HG03432 (cell line): ENCODE results near the gene GGT6.
"Not testable (repeated sequence)": the region's sequence is repeated elsewhere in the genome, so short reads cannot be mapped to it uniquely, and the experiment has no call there.

ENCODE experiments used
- ATAC-seq: cut with Tn5 transposase; IDR thresholded peaks from one replicate; pipeline ENCODE4 v1.9.1; 2021; ENCODE audit warnings: mild to moderate bottlenecking, moderate library complexity; ENCODE audit not compliant: unreplicated experiment

The GGT6 gene

GRCh38 chr17:4592240-4593005 is 32.0 kb upstream of the GGT6 start:
- ATAC-seq = no peak

GRCh38 chr17:4591529-4591928 is 31.2 kb upstream of the GGT6 start:
- ATAC-seq = no peak

- ATAC-seq = no peak
Observed at GRCh38 chr17:4590981-4591453, 30.6 kb upstream of the GGT6 start.

- ATAC-seq = not testable (repeated sequence)
Observed at GRCh38 chr17:4590042-4590441, 29.7 kb upstream of the GGT6 start.

GRCh38 chr17:4588898-4589625 is 28.7 kb upstream of the GGT6 start:
- ATAC-seq = no peak

- no peak for ATAC-seq
Observed at GRCh38 chr17:4588391-4588790, 28.0 kb upstream of the GGT6 start.

- ATAC-seq = no peak
Observed at GRCh38 chr17:4587803-4588202, 27.4 kb upstream of the GGT6 start.

- no peak for ATAC-seq
Observed at GRCh38 chr17:4587195-4587594, 26.8 kb upstream of the GGT6 start.

GRCh38 chr17:4586043-4586442 is 25.7 kb upstream of the GGT6 start:
- no peak for ATAC-seq

- ATAC-seq = no peak
Observed at GRCh38 chr17:4585638-4585994, 25.2 kb upstream of the GGT6 start.

GRCh38 chr17:4584917-4585637 is 24.7 kb upstream of the GGT6 start:
- no peak for ATAC-seq

GRCh38 chr17:4584101-4584916 is 23.9 kb upstream of the GGT6 start, which contains the start of gene SMTNL2:
Gene SMTNL2 (plus strand): TSS chr17:4584529. CDS start chr17:4584606, 77 bp downstream.
- ATAC-seq = no peak

- ATAC-seq = no peak
Observed at GRCh38 chr17:4583782-4584100, 23.4 kb upstream of the GGT6 start.

GRCh38 chr17:4583206-4583605 is 22.8 kb upstream of the GGT6 start:
- ATAC-seq = no peak

- no peak for ATAC-seq
Observed at GRCh38 chr17:4582691-4583090, 22.3 kb upstream of the GGT6 start.

- no peak for ATAC-seq
Observed at GRCh38 chr17:4582101-4582501, 21.7 kb upstream of the GGT6 start.

GRCh38 chr17:4580291-4580690 is 19.9 kb upstream of the GGT6 start:
- ATAC-seq = no peak

- no peak for ATAC-seq
Observed at GRCh38 chr17:4579678-4580077, 19.3 kb upstream of the GGT6 start.

- ATAC-seq = not testable (repeated sequence)
Observed at GRCh38 chr17:4578349-4578748, 18.0 kb upstream of the GGT6 start.

- no peak for ATAC-seq
Observed at GRCh38 chr17:4577386-4577993, 17.1 kb upstream of the GGT6 start.
